Measurements from ENCODE around the gene UROC1. TPM values are rescaled to one million over a fixed set of nuclear protein-coding genes. Genes with fewer than 3 reads are reported as not detected.

Gene UROC1
- total RNA-seq, 1 donor = not detected

GRCh38 chr3:126451511-126451910 lies 66.1 kb downstream of the UROC1 start:
- Histone ChIP-seq H4K20me1 (ENCODE audit: insufficient read depth, low read length) (peaks cover 9% of the 10 kb centered on the region), H3K27ac (ENCODE audit: low read depth, low read length) (no peak overlapping the region), H3K9me3 (ENCODE audit: low read depth, low read length) (no peaks in the 10 kb centered on the region), H3K79me2 (ENCODE audit: insufficient read depth, low read length) (peaks cover 9% of the 10 kb centered on the region), H3K36me3 (ENCODE audit: insufficient read depth, low read length) (peaks cover 38% of the 10 kb centered on the region), H3K4me1 (ENCODE audit: insufficient read depth, low read length) (no peaks in the 10 kb centered on the region), H3K4me3 (ENCODE audit: insufficient read depth, low read length) (no peak overlapping the region), H3K27me3 (ENCODE audit: insufficient read depth, low read length) (no peaks in the 10 kb centered on the region), H3K4me2 (ENCODE audit: insufficient read depth, low read length) (no peak overlapping the region), H2AFZ (ENCODE audit: low read length) (no peak overlapping the region)
- no peak for TF ChIP-seq CTCF (IDR thresholded peaks at IDR 0.05; ENCODE audit: extremely low read depth, low read depth, low read length)
- no peak for DNase-seq (ENCODE audit: insufficient read length, low spot score, missing footprints)

- Histone ChIP-seq H3K9me3 (ENCODE audit: low read depth, low read length) (no peaks in the 10 kb centered on the region), H3K4me2 (ENCODE audit: insufficient read depth, low read length) (no peak overlapping the region)
These were observed 66.8 kb downstream of the UROC1 start for GRCh38 chr3:126450744-126451143.

GRCh38 chr3:126450219-126450618 lies 67.4 kb downstream of the UROC1 start:
- TF ChIP-seq CTCF (IDR thresholded peaks at IDR 0.05; ENCODE audit: extremely low read depth, low read depth, low read length) = no peak
- no peaks in the 10 kb centered on the region for H3K4me1 ChIP-seq (ENCODE audit: insufficient read depth, low read length)
- H3K27me3 ChIP-seq (ENCODE audit: insufficient read depth, low read length) = no peaks in the 10 kb centered on the region
- no peak for DNase-seq (ENCODE audit: insufficient read length, low spot score, missing footprints)
- peaks cover 7% of the 10 kb centered on the region for H4K20me1 ChIP-seq (ENCODE audit: insufficient read depth, low read length)
- no peak overlapping the region for H3K4me2 ChIP-seq (ENCODE audit: insufficient read depth, low read length)
- no peaks in the 10 kb centered on the region for H3K9me3 ChIP-seq (ENCODE audit: low read depth, low read length)
- H3K4me3 ChIP-seq (ENCODE audit: insufficient read depth, low read length) = no peak overlapping the region
- peaks cover 4% of the 10 kb centered on the region for H3K79me2 ChIP-seq (ENCODE audit: insufficient read depth, low read length)
- H2AFZ ChIP-seq (ENCODE audit: low read length) = no peak overlapping the region
- no peak overlapping the region for H3K27ac ChIP-seq (ENCODE audit: low read depth, low read length)
- peaks cover 33% of the 10 kb centered on the region for H3K36me3 ChIP-seq (ENCODE audit: insufficient read depth, low read length)

More at GRCh38 chr3:126450744-126451143, 66.8 kb downstream of the UROC1 start:
- Histone ChIP-seq H3K27me3 (ENCODE audit: insufficient read depth, low read length) (no peaks in the 10 kb centered on the region), H4K20me1 (ENCODE audit: insufficient read depth, low read length) (peaks cover 7% of the 10 kb centered on the region), H3K36me3 (ENCODE audit: insufficient read depth, low read length) (peaks cover 34% of the 10 kb centered on the region), H3K27ac (ENCODE audit: low read depth, low read length) (no peak overlapping the region), H2AFZ (ENCODE audit: low read length) (no peak overlapping the region), H3K79me2 (ENCODE audit: insufficient read depth, low read length) (peaks cover 4% of the 10 kb centered on the region), H3K4me3 (ENCODE audit: insufficient read depth, low read length) (no peak overlapping the region), H3K4me1 (ENCODE audit: insufficient read depth, low read length) (no peaks in the 10 kb centered on the region)
- DNase-seq (ENCODE audit: insufficient read length, low spot score, missing footprints) = no peak
- no peak for TF ChIP-seq CTCF (IDR thresholded peaks at IDR 0.05; ENCODE audit: extremely low read depth, low read depth, low read length)

GRCh38 chr3:126449621-126450051 lies 67.9 kb downstream of the UROC1 start:
- H2AFZ ChIP-seq (ENCODE audit: low read length) = no peak overlapping the region
- no peak overlapping the region for H3K4me2 ChIP-seq (ENCODE audit: insufficient read depth, low read length)
- H3K27ac ChIP-seq (ENCODE audit: low read depth, low read length) = no peak overlapping the region
- no peak overlapping the region for H3K4me3 ChIP-seq (ENCODE audit: insufficient read depth, low read length)
- DNase-seq (ENCODE audit: insufficient read length, low spot score, missing footprints) = no peak
- H3K79me2 ChIP-seq (ENCODE audit: insufficient read depth, low read length) = peaks cover 3% of the 10 kb centered on the region
- no peaks in the 10 kb centered on the region for H3K4me1 ChIP-seq (ENCODE audit: insufficient read depth, low read length)
- H3K36me3 ChIP-seq (ENCODE audit: insufficient read depth, low read length) = peaks cover 28% of the 10 kb centered on the region
- H4K20me1 ChIP-seq (ENCODE audit: insufficient read depth, low read length) = peaks cover 7% of the 10 kb centered on the region
- no peak for TF ChIP-seq CTCF (IDR thresholded peaks at IDR 0.05; ENCODE audit: extremely low read depth, low read depth, low read length)
- H3K27me3 ChIP-seq (ENCODE audit: insufficient read depth, low read length) = no peaks in the 10 kb centered on the region
- no peaks in the 10 kb centered on the region for H3K9me3 ChIP-seq (ENCODE audit: low read depth, low read length)
